A549 (cell line): Measurements from ENCODE around the gene ANKRD18A. TPM values are rescaled to one million over a fixed set of nuclear protein-coding genes. Genes with fewer than 3 reads are reported as not detected.

ENCODE experiments used
- ATAC-seq, 2 experiments: fragments of 200-7000 bp in 1 of 2; fragments of >200 bp in 1 of 2; cut with Nextera tagmentation in 1 of 2; cut with Tn5 transposase in 1 of 2; 3 replicates each; pipeline versions ENCODE4 v1.8.0 to v1.9.1; 2018 to 2020; ENCODE audit warnings: mild to moderate bottlenecking in 1 of 2, moderate library complexity in 1 of 2
- CTCF ChIA-PET: fragments of 300-600 bp; sonication (Branson Sonifier 250); formaldehyde crosslinking; extraction: SDS; loops from one replicate; lab custom pipeline; 2021; ENCODE audit warnings: antibody characterized with exemption, inconsistent platforms; lab: Yijun Ruan, JAX
- POLR2A ChIA-PET: fragments of 350-600 bp; formaldehyde crosslinking; extraction: SDS; loops from one replicate; lab custom pipeline; 2021; ENCODE audit warnings: antibody characterized with exemption, inconsistent platforms; lab: Yijun Ruan, JAX
- DNase-seq, 2 experiments: peaks; one replicate each; pipeline versions ENCODE4 v3.0.0 to v3.0.0-alpha.2; 2011 to 2016; ENCODE audit warnings: low read depth in 1 of 2, low spot score in 1 of 2
- FAIRE-seq: peaks from 2 replicates; lab custom pipeline; 2011; peaks lifted over from hg19 to GRCh38; lab: Jason Lieb, UNC
- H3K27ac ChIP-seq, 2 experiments: fragments of >200 bp; sonication (Bioruptor Twin); formaldehyde crosslinking; 3 replicates each; pipeline ENCODE4 v1.5.1; 2016 to 2017
- H3K4me1 ChIP-seq: fragments of >200 bp; sonication (Bioruptor Twin); formaldehyde crosslinking; 3 replicates; pipeline ENCODE4 v1.6.1; 2016
- H3K4me2 ChIP-seq: fragments of >200 bp; sonication (Bioruptor Twin); formaldehyde crosslinking; 3 replicates; pipeline ENCODE4 v1.6.1; 2016
- H3K4me3 ChIP-seq: fragments of >200 bp; sonication (Bioruptor Twin); formaldehyde crosslinking; 3 replicates; pipeline ENCODE4 v1.5.1; 2016
- H3K9me3 ChIP-seq: fragments of >200 bp; sonication (Bioruptor Twin); formaldehyde crosslinking; 3 replicates; pipeline ENCODE4 v1.6.1; 2016
- CBX8 ChIP-seq: fragments of 200-600 bp; sonication (generic); IDR thresholded peaks from 2 replicates; pipeline ENCODE4 v1.6.1; 2016
- CHD2 ChIP-seq: fragments of 150-350 bp; IDR thresholded peaks from 2 replicates; pipeline ENCODE4 v1.6.1; 2014; ENCODE audit warnings: low read length; ENCODE audit not compliant: partially characterized antibody
- CHD4 ChIP-seq: fragments of 200-600 bp; sonication (generic); IDR thresholded peaks from 2 replicates; pipeline ENCODE4 v1.6.1; 2016; ENCODE audit warnings: antibody characterized with exemption, mild to moderate bottlenecking, borderline replicate concordance
- CTCF ChIP-seq: fragments of >200 bp; sonication (Bioruptor Twin); formaldehyde crosslinking; IDR thresholded peaks from 3 replicates; pipeline ENCODE4 v1.5.1; 2016
- E2F6 ChIP-seq: IDR thresholded peaks from 2 replicates; pipeline ENCODE4 v1.6.1; 2012; ENCODE audit warnings: low read depth, borderline replicate concordance
- EP300 ChIP-seq, 2 experiments: fragments of >200 bp; sonication (Bioruptor Twin); formaldehyde crosslinking; IDR thresholded peaks; 2 replicates in 1 of 2; 3 replicates in 1 of 2; pipeline ENCODE4 v1.6.1; 2016 to 2017
- ESRRA ChIP-seq: fragments of 150-350 bp; IDR thresholded peaks from 2 replicates; pipeline ENCODE4 v1.6.1; 2014; ENCODE audit warnings: mild to moderate bottlenecking, low read length, borderline replicate concordance
- FOXS1 ChIP-seq: fragments of 250-450 bp; sonication (Bioruptor Pico); IDR thresholded peaks from 2 replicates; pipeline ENCODE4 v1.5.0; 2020; ENCODE audit warnings: mild to moderate bottlenecking, moderate library complexity
- HDAC2 ChIP-seq: fragments of 200-600 bp; sonication (generic); IDR thresholded peaks from 2 replicates; pipeline ENCODE4 v1.6.1; 2016
- HMGXB4 ChIP-seq: fragments of 250-450 bp; sonication (Bioruptor Pico); IDR thresholded peaks from 2 replicates; pipeline ENCODE4 v1.5.0; 2021; ENCODE audit warnings: mild to moderate bottlenecking, moderate library complexity, borderline replicate concordance
- HOXB13 ChIP-seq: fragments of 250-450 bp; sonication (Bioruptor Pico); IDR thresholded peaks from 2 replicates; pipeline ENCODE4 v1.5.0; 2020; ENCODE audit warnings: low read depth, mild to moderate bottlenecking, moderate library complexity
- JUN ChIP-seq, 2 experiments: fragments of >200 bp; sonication (Bioruptor Twin); formaldehyde crosslinking; IDR thresholded peaks; 2 replicates in 1 of 2; 3 replicates in 1 of 2; pipeline ENCODE4 v1.6.1; 2016 to 2017
- JUNB ChIP-seq: fragments of >200 bp; sonication (Bioruptor Twin); formaldehyde crosslinking; IDR thresholded peaks from 2 replicates; pipeline ENCODE4 v1.6.1; 2016
- KDM1A ChIP-seq: fragments of 200-600 bp; sonication (generic); IDR thresholded peaks from 2 replicates; pipeline ENCODE4 v1.6.1; 2016; ENCODE audit warnings: low read depth, mild to moderate bottlenecking
- MYC ChIP-seq: IDR thresholded peaks from 2 replicates; pipeline ENCODE4 v1.6.1; 2012; ENCODE audit warnings: mild to moderate bottlenecking, inconsistent platforms, low read length, improper control_type of control experiment, borderline replicate concordance
- NPAS2 ChIP-seq: fragments of 250-450 bp; sonication (Bioruptor Pico); IDR thresholded peaks from 2 replicates; pipeline ENCODE4 v1.8.0; 2022; ENCODE audit warnings: mild to moderate bottlenecking, moderate library complexity, borderline replicate concordance
- POLR2A ChIP-seq: IDR thresholded peaks from 2 replicates; pipeline ENCODE4 v1.6.1; 2012; ENCODE audit warnings: mild to moderate bottlenecking, low read length
- POLR2AphosphoS2 ChIP-seq: conservative IDR thresholded peaks from 2 replicates; pipeline ENCODE4 v1.6.1; 2012; ENCODE audit warnings: low read length, improper control_type of control experiment, inconsistent platforms
- RAD21 ChIP-seq, 2 experiments: fragments of >200 bp in 1 of 2; sonication (Bioruptor Twin) in 1 of 2; formaldehyde crosslinking in 1 of 2; IDR thresholded peaks in 1 of 2; conservative IDR thresholded peaks in 1 of 2; 2 replicates in 1 of 2; 3 replicates in 1 of 2; pipeline ENCODE4 v1.6.1; 2012 to 2018; ENCODE audit warnings: inconsistent platforms in 1 of 2
- RARB ChIP-seq: fragments of 250-450 bp; sonication (Bioruptor Pico); IDR thresholded peaks from 2 replicates; pipeline ENCODE4 v1.8.0; 2021; ENCODE audit warnings: mild to moderate bottlenecking, moderate library complexity
- SMC3 ChIP-seq: fragments of >200 bp; sonication (Bioruptor Twin); formaldehyde crosslinking; IDR thresholded peaks from 3 replicates; pipeline ENCODE4 v1.6.1; 2018; ENCODE audit warnings: inconsistent platforms
- TP53 ChIP-seq: fragments of 250-450 bp; sonication (Bioruptor Pico); IDR thresholded peaks from 2 replicates; pipeline ENCODE4 v1.5.0; 2021; ENCODE audit warnings: mild to moderate bottlenecking, moderate library complexity
- ZC3H11A ChIP-seq: fragments of 450-650 bp; IDR thresholded peaks from 2 replicates; pipeline ENCODE4 v1.6.1; 2014; ENCODE audit warnings: antibody characterized with exemption, mild to moderate bottlenecking
- ZFP36 ChIP-seq: fragments of 450-650 bp; IDR thresholded peaks from 2 replicates; pipeline ENCODE4 v1.6.1; 2014; ENCODE audit warnings: borderline replicate concordance; ENCODE audit not compliant: partially characterized antibody
- ZNF302 ChIP-seq: fragments of 250-450 bp; sonication (Bioruptor Pico); IDR thresholded peaks from 2 replicates; pipeline ENCODE4 v1.9.0; 2021; ENCODE audit warnings: inconsistent platforms, mild to moderate bottlenecking, moderate library complexity
- ZSCAN20 ChIP-seq: fragments of 250-450 bp; sonication (Bioruptor Pico); IDR thresholded peaks from 2 replicates; pipeline ENCODE4 v1.8.0; 2022; ENCODE audit warnings: mild to moderate bottlenecking, moderate library complexity
- WGBS: methylation state at CpG from one replicate; pipeline ENCODE4 v1.1.6; 2017; ENCODE audit errors: missing lambda C conversion rate; 5-methylcytosine and 5-hydroxymethylcytosine counted together
- polyA plus RNA-seq, 4 experiments: library from polyadenylated mRNA; depleted of rRNA in 3 of 4; stranded (reverse); fragments of >200 nt; fragmentation: RNase III in 1 of 4; extraction: RNeasy Plus Mini Kit Qiagen cat#74134 plus additional on column Dnase treatment in 1 of 4; gene quantifications; 2 replicates in 3 of 4; 3 replicates in 1 of 4; pipeline ENCODE4 v1.2.3, GENCODE V29; 2011 to 2017
- TF ChIP-seq, protein P1 (sequence below): fragments of 250-450 bp; sonication (Bioruptor Pico); IDR thresholded peaks from 2 replicates; pipeline ENCODE4 v1.5.0; 2020; ENCODE audit warnings: low read depth, mild to moderate bottlenecking, moderate library complexity

Gene ANKRD18A
- polyA plus RNA-seq, 2 of the 4 experiments (the other 2 are of a cell fraction), result 4.0 to 15.9 TPM

DNA sequence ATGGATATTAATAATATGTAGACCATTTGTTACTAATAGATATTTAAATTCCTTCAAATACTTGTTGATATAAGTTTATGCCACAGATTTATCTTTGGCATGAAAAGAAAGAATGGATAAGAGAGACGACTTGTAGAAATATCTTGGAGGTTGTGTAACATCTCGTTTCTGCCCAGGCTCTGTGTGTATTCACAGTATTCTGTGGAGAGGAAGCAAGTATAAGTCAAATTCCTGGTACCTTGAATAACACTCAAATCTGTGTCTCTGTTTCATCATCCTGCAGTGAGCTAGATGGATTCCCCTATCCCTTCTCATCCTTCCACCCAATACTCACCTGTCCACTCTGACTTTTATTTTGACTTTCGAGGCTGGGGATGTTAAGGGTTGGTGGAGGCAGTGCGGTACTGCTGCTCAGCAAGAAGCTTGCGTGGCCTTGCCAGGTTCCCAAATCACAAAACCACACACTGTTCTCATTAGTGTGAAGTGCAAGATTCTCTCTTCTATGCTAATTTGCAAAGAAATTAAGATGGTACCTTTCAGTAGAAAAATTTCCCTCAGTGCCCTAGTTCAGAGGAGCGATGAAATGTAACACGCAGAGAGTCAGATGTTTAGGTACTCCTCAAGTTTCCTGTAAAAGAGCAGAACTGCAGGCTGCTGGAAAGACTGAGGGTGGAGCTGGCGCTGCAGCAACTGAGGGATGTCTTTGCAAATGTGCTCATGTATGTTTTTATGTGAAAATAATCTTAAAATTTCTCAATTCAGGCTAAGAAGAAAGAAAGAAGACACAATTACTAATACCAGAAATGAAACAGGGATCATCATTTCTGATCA is 42.6 kb upstream of the ANKRD18A start:
- ChIA-PET CTCF (interaction anchor here (1.0 to 4.8 kb wide), 3 partner anchors 10 to 45 kb away, joined by 3 to 22 read pairs (median 5); no protein-coding TSS in a partner anchor), POLR2A (no interaction called here)
- H3K27ac ChIP-seq, result no peak overlapping the region
- ATAC-seq, result peak; percentile 54 to 73; a peak in 3 of 6 replicates
- no peak overlapping the region for H3K4me2 ChIP-seq
- H3K4me1 ChIP-seq, result no peaks in the 10 kb centered on the region
- H3K4me3 ChIP-seq, result no peak overlapping the region
- peak; percentile 7 for FAIRE-seq
- 60% methylated on average over 8 of the region's 8 CpGs for WGBS
- no peak for TF ChIP-seq EP300 (IDR thresholded peaks at IDR 0.05)
- TF ChIP-seq SMC3, result peak; percentile 62
- peak; percentile 52 for TF ChIP-seq CTCF
- TF ChIP-seq RAD21 (conservative IDR thresholded peaks at IDR 0.05 in 1 of 2, IDR thresholded peaks at IDR 0.05 in 1 of 2), result peak; percentile 75
- TF ChIP-seq FOXS1 (CRISPR knock-in tag), result no peak
- H3K9me3 ChIP-seq, result no peaks in the 10 kb centered on the region
- DNase-seq, result peak in 1 of 2 experiments; percentile 46

DNA sequence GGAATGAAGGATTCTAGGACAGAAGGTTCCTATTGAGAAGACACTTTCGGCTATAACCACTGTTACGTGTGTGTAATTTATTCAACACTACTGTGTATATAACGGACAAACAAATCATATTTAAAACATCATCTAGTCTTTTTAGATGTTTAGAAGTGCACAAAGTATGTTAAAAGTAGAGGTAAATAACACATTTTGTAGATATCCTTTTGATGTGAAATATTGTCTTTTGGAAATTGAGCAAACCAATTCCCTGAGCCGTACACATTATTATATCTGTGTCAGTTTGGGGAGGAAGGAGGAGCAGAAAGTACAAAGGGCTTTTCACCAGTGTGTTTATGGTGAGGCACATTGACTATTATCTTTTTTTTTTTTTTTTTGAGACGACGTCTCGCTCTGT is 39.1 kb upstream of the ANKRD18A start:
- TF ChIP-seq NPAS2 (no peak), EP300 (IDR thresholded peaks at IDR 0.05) (no peak), HOXB13 (CRISPR knock-in tag) (no peak), ESRRA (no peak), ZNF302 (CRISPR knock-in tag) (no peak), POLR2A (no peak), MYC (no peak), RARB (CRISPR knock-in tag) (no peak), HDAC2 (no peak), ZSCAN20 (CRISPR knock-in tag) (no peak), ZC3H11A (no peak), E2F6 (no peak), RAD21 (conservative IDR thresholded peaks at IDR 0.05 in 1 of 2, IDR thresholded peaks at IDR 0.05 in 1 of 2) (no peak), JUNB (no peak)
- TF ChIP-seq, protein P1, sequence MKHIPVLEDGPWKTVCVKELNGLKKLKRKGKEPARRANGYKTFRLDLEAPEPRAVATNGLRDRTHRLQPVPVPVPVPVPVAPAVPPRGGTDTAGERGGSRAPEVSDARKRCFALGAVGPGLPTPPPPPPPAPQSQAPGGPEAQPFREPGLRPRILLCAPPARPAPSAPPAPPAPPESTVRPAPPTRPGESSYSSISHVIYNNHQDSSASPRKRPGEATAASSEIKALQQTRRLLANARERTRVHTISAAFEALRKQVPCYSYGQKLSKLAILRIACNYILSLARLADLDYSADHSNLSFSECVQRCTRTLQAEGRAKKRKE (CRISPR knock-in tag), result no peak
- TF ChIP-seq, all 56 proteins: peak for 0
- Histone ChIP-seq H3K9me3 (no peaks in the 10 kb centered on the region), H3K4me1 (no peaks in the 10 kb centered on the region), H3K27ac (no peak overlapping the region), H3K4me2 (no peak overlapping the region), H3K4me3 (no peak overlapping the region)
- POLR2A ChIA-PET, result no interaction called here
- no peak for FAIRE-seq
- DNase-seq, result no peak
- CTCF ChIA-PET, result interaction anchor here (1.5 kb wide), 1 partner anchor 17 kb away, joined by 7 read pairs; no protein-coding TSS in a partner anchor
- WGBS, result 84% methylated on average over 7 of the region's 7 CpGs
- ATAC-seq, result no peak

DNA sequence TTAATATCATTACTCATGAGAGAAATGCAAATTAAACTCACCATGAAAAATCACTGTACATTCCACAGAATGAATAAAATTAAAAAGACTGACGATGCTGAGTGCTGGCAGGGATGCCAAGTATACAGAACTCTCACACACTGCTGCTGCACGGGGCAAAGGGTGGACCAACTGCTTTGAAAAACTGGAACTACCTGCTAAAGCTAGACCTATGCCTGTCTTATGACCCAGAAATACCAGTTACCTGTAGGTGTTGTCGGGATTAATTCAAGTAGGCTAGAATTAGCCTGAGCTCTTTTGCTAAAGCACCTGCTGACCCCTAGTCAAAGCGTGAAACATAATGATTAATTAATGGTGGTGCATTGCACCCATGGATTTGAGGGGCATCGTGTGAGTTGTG is 36.5 kb upstream of the ANKRD18A start:
- ChIA-PET POLR2A (no interaction called here), CTCF (interaction anchor here (0.5 kb wide), 1 partner anchor 13 kb away, joined by 3 read pairs; no protein-coding TSS in a partner anchor)
- ATAC-seq (no peak), FAIRE-seq (no peak), DNase-seq (no peak)
- Histone ChIP-seq H3K4me1 (no peaks in the 10 kb centered on the region), H3K4me3 (no peak overlapping the region), H3K27ac (no peak overlapping the region), H3K4me2 (no peak overlapping the region), H3K9me3 (no peaks in the 10 kb centered on the region)
- 51% methylated on average over 5 of the region's 5 CpGs for WGBS
- TF ChIP-seq CHD4 (no peak), NPAS2 (no peak), ESRRA (no peak), HMGXB4 (CRISPR knock-in tag) (no peak), POLR2AphosphoS2 (no peak), JUN (IDR thresholded peaks at IDR 0.05) (no peak), KDM1A (no peak), HOXB13 (CRISPR knock-in tag) (no peak), TP53 (CRISPR knock-in tag) (no peak), ZFP36 (no peak), CBX8 (no peak), FOXS1 (CRISPR knock-in tag) (no peak), CHD2 (no peak), ZNF302 (CRISPR knock-in tag) (no peak)
